ENCODE measurements around the gene MYO1G. TPM values are rescaled to one million over a fixed set of nuclear protein-coding genes. Genes with fewer than 3 reads are reported as not detected.
A peak's percentile ranks its signal among the peaks of the same experiment; 100 is the strongest.

Gene MYO1G
- total and polyA plus RNA-seq, 10 of the 15 experiments (the other 5 are each of a cell fraction or from before 2014, with no cell fraction given): 1.8 to 232 (median 134) TPM

GRCh38 chr7:44999245-45000092 lies 20.7 kb upstream of the MYO1G start (continued):
- TF ChIP-seq ZNF687 (IDR thresholded peaks at IDR 0.05): no peak
- TF ChIP-seq HSF1 (IDR thresholded peaks at IDR 0.05; ENCODE audit: low read depth, low read length): no peak
- no peak for TF ChIP-seq IRF3 (IDR thresholded peaks at IDR 0.05)
- TF ChIP-seq SKIL (IDR thresholded peaks at IDR 0.05; ENCODE audit: low read depth, poor library complexity, severe bottlenecking): peak; percentile 43
- TF ChIP-seq BACH1 (IDR thresholded peaks at IDR 0.05; ENCODE audit: borderline replicate concordance): peak; percentile 14; the same call in 1 of the 2 replicates
- no peak for TF ChIP-seq BCL3 (IDR thresholded peaks at IDR 0.05; ENCODE audit: borderline replicate concordance, insufficient read depth, low read depth, low read length, poor library complexity, severe bottlenecking)
- no peak for TF ChIP-seq MEF2A (IDR thresholded peaks at IDR 0.05; ENCODE audit: insufficient read depth, low read depth, low read length)
- no peak for TF ChIP-seq CTCF (IDR thresholded peaks at IDR 0.05 in 2 of 3, conservative IDR thresholded peaks at IDR 0.05 in 1 of 3; ENCODE audit: control insufficient read depth in 2 of 3, extremely low read depth in 1 of 3, insufficient read depth in 1 of 3, low read depth in 3 of 3, low read length in 3 of 3)
- TF ChIP-seq MTA3 (IDR thresholded peaks at IDR 0.05; ENCODE audit: borderline replicate concordance, low read length): no peak
- no peak for TF ChIP-seq BMI1 (IDR thresholded peaks at IDR 0.05; ENCODE audit: borderline replicate concordance)
- no peak for TF ChIP-seq BCLAF1 (IDR thresholded peaks at IDR 0.05)

Data from GM12878 (cell line).